Activated naive CD8-positive, alpha-beta T cell treated with anti-CD3 and anti-CD28 coated beads, Interleukin-2, amount 10 ng/mL, durations not matched to agents 7 days and 5 days (primary cell): ENCODE measurements around the gene REL. TPM values are rescaled to one million over a fixed set of nuclear protein-coding genes. Genes with fewer than 3 reads are reported as not detected.

Source experiments
- ATAC-seq: fragments of 150-1000 bp; cut with Tn5 transposase; one replicate; pipeline ENCODE4 v1.10.0; 2021; ENCODE audit warnings: low read depth, moderate library complexity
- POLR2A ChIA-PET: fragments of 350-600 bp; sonication (Branson Sonifier 250); formaldehyde crosslinking; loops from one replicate; lab custom pipeline; 2021; ENCODE audit warnings: antibody characterized with exemption; lab: Charles Lee
- DNase-seq: peaks from one replicate; pipeline ENCODE4 v3.0.0; 2021
- H3K27ac Mint-ChIP-seq: one replicate; pipeline ENCODE4 v1.8.0; 2022; ENCODE audit warnings: mild to moderate bottlenecking, mixed read lengths
- H3K27me3 Mint-ChIP-seq: one replicate; pipeline ENCODE4 v1.8.0; 2022; ENCODE audit warnings: mild to moderate bottlenecking, moderate library complexity, mixed read lengths
- H3K36me3 Mint-ChIP-seq: one replicate; pipeline ENCODE4 v1.8.0; 2021; ENCODE audit warnings: mild to moderate bottlenecking, mixed read lengths
- H3K4me1 Mint-ChIP-seq: one replicate; pipeline ENCODE4 v1.8.0; 2021; ENCODE audit warnings: mixed read lengths
- H3K4me3 Mint-ChIP-seq: one replicate; pipeline ENCODE4 v1.8.0; 2022; ENCODE audit warnings: mild to moderate bottlenecking, moderate library complexity, mixed read lengths
- H3K9me3 Mint-ChIP-seq: one replicate; pipeline ENCODE4 v1.8.0; 2021; ENCODE audit warnings: mixed read lengths
- total RNA-seq, 2 experiments: library from RNA; stranded (reverse); gene quantifications; one replicate each; pipeline ENCODE4 v1.2.3, GENCODE V29; 2021

Gene REL
- total RNA-seq, 2 experiments from 2014 or later = 27.9 to 28.8 TPM

- Mint-ChIP-seq H3K27ac (peak overlapping the region; percentile 93), H3K4me1 (peaks cover 30% of the 10 kb centered on the region), H3K27me3 (no peaks in the 10 kb centered on the region), H3K9me3 (peaks cover 3% of the 10 kb centered on the region), H3K36me3 (peaks cover 30% of the 10 kb centered on the region), H3K4me3 (peak overlapping the region; percentile 58)
- DNase-seq (no peak), ATAC-seq (peak; percentile 79)
- POLR2A ChIA-PET = interaction anchor here (1.0 to 2.3 kb wide), 3 partner anchors 9 to 83 kb away, joined by 3 to 13 read pairs (median 4); partner anchors contain the start of gene REL
Observed at GRCh38 chr2:60964651-60965498, 83.5 kb downstream of the REL start.

- peak overlapping the region; percentile 58 for H3K4me3 Mint-ChIP-seq
Observed at GRCh38 chr2:60965499-60965785, 84.1 kb downstream of the REL start.

GRCh38 chr2:60966507-60967405 lies 85.4 kb downstream of the REL start:
- Mint-ChIP-seq H3K4me1 (peaks cover 33% of the 10 kb centered on the region), H3K4me3 (peak overlapping the region; percentile 71)
- no peak for DNase-seq

More at GRCh38 chr2:60965499-60965785, 84.1 kb downstream of the REL start:
- DNase-seq = no peak
- peaks cover 28% of the 10 kb centered on the region for H3K36me3 Mint-ChIP-seq
- peaks cover 3% of the 10 kb centered on the region for H3K9me3 Mint-ChIP-seq
- H3K27ac Mint-ChIP-seq = peak overlapping the region; percentile 93
- peaks cover 30% of the 10 kb centered on the region for H3K4me1 Mint-ChIP-seq
- no peaks in the 10 kb centered on the region for H3K27me3 Mint-ChIP-seq
- POLR2A ChIA-PET = interaction anchor here (1.0 to 2.3 kb wide), 2 partner anchors 9 to 83 kb away, joined by 3 to 13 read pairs; partner anchors contain the start of gene REL
- ATAC-seq = peak; percentile 24

GRCh38 chr2:60972889-60973656 lies 91.7 kb downstream of the REL start:
- Mint-ChIP-seq H3K4me1 (peaks cover 16% of the 10 kb centered on the region), H3K27ac (no peak overlapping the region), H3K27me3 (no peaks in the 10 kb centered on the region), H3K36me3 (peaks cover 4% of the 10 kb centered on the region), H3K4me3 (no peak overlapping the region), H3K9me3 (no peaks in the 10 kb centered on the region)
- DNase-seq = no peak
- POLR2A ChIA-PET = no interaction called here
- no peak for ATAC-seq

More at GRCh38 chr2:60966507-60967405, 85.4 kb downstream of the REL start:
- Mint-ChIP-seq H3K27ac (peak overlapping the region; percentile 75), H3K9me3 (peaks cover 3% of the 10 kb centered on the region), H3K36me3 (peaks cover 26% of the 10 kb centered on the region), H3K27me3 (no peaks in the 10 kb centered on the region)
- POLR2A ChIA-PET = interaction anchor here (2.3 kb wide), 1 partner anchor 85 kb away, joined by 13 read pairs; the partner anchor contains the start of gene REL
- peak; percentile 27 for ATAC-seq

GRCh38 chr2:60973705-60974104 lies 92.3 kb downstream of the REL start:
- Mint-ChIP-seq H3K27me3 (no peaks in the 10 kb centered on the region), H3K4me1 (peaks cover 16% of the 10 kb centered on the region), H3K27ac (no peak overlapping the region), H3K4me3 (no peak overlapping the region), H3K9me3 (no peaks in the 10 kb centered on the region), H3K36me3 (peaks cover 3% of the 10 kb centered on the region)
- POLR2A ChIA-PET = no interaction called here
- DNase-seq = no peak
- no peak for ATAC-seq

DNA sequence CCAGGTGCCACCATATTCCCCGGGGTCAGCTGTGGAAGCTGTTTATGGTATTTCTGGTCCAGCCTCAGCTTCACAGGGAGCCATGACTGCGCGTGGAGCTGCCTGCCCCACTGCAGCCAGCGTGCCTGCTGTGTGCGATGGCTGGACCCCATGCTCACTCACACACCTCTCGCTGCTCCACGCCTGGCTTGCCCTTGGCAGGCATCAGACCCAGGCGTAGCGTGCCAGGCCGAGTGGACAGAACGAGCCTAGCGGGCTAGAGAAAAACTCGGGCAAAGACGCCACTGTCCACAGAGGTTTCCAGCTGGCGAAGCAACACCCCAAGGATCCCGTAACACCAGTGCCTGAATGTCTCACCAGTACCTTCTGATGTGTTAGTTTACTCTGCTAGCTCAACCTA lies 93.3 kb downstream of the REL start:
- DNase-seq (no peak), ATAC-seq (no peak)
- POLR2A ChIA-PET = interaction anchor here (1.0 kb wide), 2 partner anchors 9 to 19 kb away, joined by 3 read pairs; no protein-coding TSS in a partner anchor
- Mint-ChIP-seq H3K36me3 (peaks cover 7% of the 10 kb centered on the region), H3K9me3 (no peaks in the 10 kb centered on the region), H3K4me1 (peaks cover 18% of the 10 kb centered on the region), H3K27ac (no peak overlapping the region), H3K4me3 (no peak overlapping the region), H3K27me3 (no peaks in the 10 kb centered on the region)

Other genes starting within 250 kb of the REL start
- gene PAPOLG, start 125.3 kb upstream of the REL start, total RNA-seq = 10 to 100 TPM; 25.9 to 26.2 TPM
- gene PEX13, start 136.1 kb downstream of the REL start, total RNA-seq = 10 to 100 TPM; 16.5 to 20.1 TPM
- 10 to 100 TPM in 1 of 2 experiments, 1 to 10 TPM in 1; 8.0 to 10.6 TPM for gene PUS10, start 136.7 kb downstream of the REL start, total RNA-seq
- gene SANBR, start 184.3 kb downstream of the REL start, total RNA-seq = 1 to 10 TPM; 5.8 to 7.0 TPM